Epithelial cell of proximal tubule (primary cell): ENCODE data around the gene AADAC. TPM values are rescaled to one million over a fixed set of nuclear protein-coding genes. Genes with fewer than 3 reads are reported as not detected.

Source experiments
- DNase-seq: peaks from one replicate; pipeline ENCODE4 v3.0.0-alpha.2; 2011; ENCODE audit warnings: low read depth
- H3K4me3 ChIP-seq: 2 replicates; pipeline ENCODE4 v1.5.1; 2011; ENCODE audit warnings: low read depth, mild to moderate bottlenecking, low read length
- CTCF ChIP-seq: conservative IDR thresholded peaks from 2 replicates; pipeline ENCODE4 v1.5.1; 2012; ENCODE audit warnings: low read depth, mild to moderate bottlenecking, low read length
- total RNA-seq: library from RNA; depleted of rRNA; stranded (reverse); fragments of >200 nt; gene quantifications from 2 replicates; pipeline ENCODE4 v1.2.3, GENCODE V29; 2015

The AADAC gene
- total RNA-seq, 1 donor from 2014 or later: 0.29 TPM

GRCh38 chr3:151814588-151814987, 672 bp downstream of the AADAC start:
- H3K4me3 ChIP-seq: no peak overlapping the region
- no peak for TF ChIP-seq CTCF
- DNase-seq: no peak

GRCh38 chr3:151816091-151816604, 2.2 kb downstream of the AADAC start:
- TF ChIP-seq CTCF: no peak
- no peak for DNase-seq

GRCh38 chr3:151817473-151817872, 3.6 kb downstream of the AADAC start:
- H3K4me3 ChIP-seq: no peak overlapping the region
- DNase-seq: no peak
- TF ChIP-seq CTCF: no peak

More at GRCh38 chr3:151816091-151816604, 2.2 kb downstream of the AADAC start:
- no peak overlapping the region for H3K4me3 ChIP-seq

- H3K4me3 ChIP-seq: no peak overlapping the region
- TF ChIP-seq CTCF: no peak
- no peak for DNase-seq
Measured at GRCh38 chr3:151818361-151818760, 4.4 kb downstream of the AADAC start.

- no peak for DNase-seq
- H3K4me3 ChIP-seq: no peak overlapping the region
- no peak for TF ChIP-seq CTCF
Measured at GRCh38 chr3:151819910-151820309, 6.0 kb downstream of the AADAC start.

GRCh38 chr3:151827816-151828215, 13.9 kb downstream of the AADAC start:
- TF ChIP-seq CTCF: no peak
- no peak for DNase-seq
- no peak overlapping the region for H3K4me3 ChIP-seq

- no peak overlapping the region for H3K4me3 ChIP-seq
- TF ChIP-seq CTCF: no peak
- DNase-seq: no peak
Measured at GRCh38 chr3:151835751-151836525, 22.0 kb downstream of the AADAC start.
